HCT116 (cell line): Measurements from ENCODE around the gene ADRM1.

ENCODE experiments used
- CEBPB ChIP-seq: IDR thresholded peaks from 2 replicates; pipeline ENCODE4 v1.6.1; 2012; ENCODE audit warnings: low read depth
- CTCF ChIP-seq, 3 experiments: fragments of 200-600 bp in 1 of 3; sonication (generic) in 1 of 3; IDR thresholded peaks in 2 of 3; conservative IDR thresholded peaks in 1 of 3; 2 replicates each; pipeline ENCODE4 v1.5.1; 2012 to 2017; ENCODE audit warnings: low read depth in 2 of 3, low read length in 2 of 3, antibody characterized with exemption in 1 of 3, borderline replicate concordance in 1 of 3, control low read depth in 1 of 3, mild to moderate bottlenecking in 1 of 3, mixed read lengths in 1 of 3, mixed run types in 1 of 3, moderate library complexity in 1 of 3; ENCODE audit not compliant: insufficient read depth in 1 of 3
- EZH2 ChIP-seq: fragments of 200-600 bp; sonication (generic); IDR thresholded peaks from 2 replicates; pipeline ENCODE4 v1.6.1; 2017; ENCODE audit warnings: antibody characterized with exemption, mixed run types
- EZH2phosphoT487 ChIP-seq: fragments of 200-600 bp; IDR thresholded peaks from 2 replicates; pipeline ENCODE4 v1.6.1; 2018; ENCODE audit warnings: antibody characterized with exemption, borderline replicate concordance
- JUND ChIP-seq: IDR thresholded peaks from 2 replicates; pipeline ENCODE4 v1.6.1; 2012
- POLR2A ChIP-seq: IDR thresholded peaks from 2 replicates; pipeline ENCODE4 v1.7.0; 2011; ENCODE audit warnings: borderline replicate concordance; ENCODE audit not compliant: insufficient read depth, insufficient read length; ENCODE audit errors: extremely low read depth
- POLR2AphosphoS5 ChIP-seq: IDR thresholded peaks from 2 replicates; pipeline ENCODE4 v1.6.1; 2011; ENCODE audit warnings: mild to moderate bottlenecking, low read depth, low read length, moderate library complexity
- RAD21 ChIP-seq: IDR thresholded peaks from 2 replicates; pipeline ENCODE4 v1.6.1; 2012; ENCODE audit warnings: low read depth, mild to moderate bottlenecking
- SP1 ChIP-seq: IDR thresholded peaks from 2 replicates; pipeline ENCODE4 v1.6.1; 2012; ENCODE audit warnings: low read depth
- TCF7L2 ChIP-seq: IDR thresholded peaks from 2 replicates; pipeline ENCODE4 v1.7.0; 2011; ENCODE audit warnings: borderline replicate concordance, inconsistent platforms; ENCODE audit not compliant: insufficient read depth, insufficient read length; ENCODE audit errors: extremely low read depth
- YY1 ChIP-seq: IDR thresholded peaks from 2 replicates; pipeline ENCODE4 v1.6.1; 2011; ENCODE audit warnings: low read length, low read depth, moderate library complexity, mild to moderate bottlenecking; ENCODE audit not compliant: insufficient replicate concordance; ENCODE audit errors: extremely low read depth
- ZNF274 ChIP-seq: fragments of 200-500 bp; sonication (Bioruptor generic); IDR thresholded peaks from 2 replicates; pipeline ENCODE4 v1.6.1; 2014; ENCODE audit warnings: mild to moderate bottlenecking, low read depth, low read length, inconsistent platforms

GRCh38 chr20:62308102-62308822 lies 5.5 kb downstream of the ADRM1 start:
- TF ChIP-seq ZNF274, result no peak
- no peak for TF ChIP-seq CTCF (IDR thresholded peaks at IDR 0.05 in 2 of 3, conservative IDR thresholded peaks at IDR 0.05 in 1 of 3; ENCODE audit: borderline replicate concordance in 1 of 3, insufficient read depth in 1 of 3, low read depth in 2 of 3, low read length in 2 of 3)
- no peak for TF ChIP-seq EZH2
- TF ChIP-seq POLR2A, result no peak
- no peak for TF ChIP-seq EZH2phosphoT487
- no peak for TF ChIP-seq RAD21
- TF ChIP-seq SP1, result no peak
- TF ChIP-seq CEBPB, result no peak
- no peak for TF ChIP-seq TCF7L2
- no peak for TF ChIP-seq POLR2AphosphoS5
- TF ChIP-seq JUND, result no peak
- no peak for TF ChIP-seq YY1
